Tibial artery (tissue), 4 donors: ENCODE data around the gene ATAD3A.
"Not testable (repeated sequence)": the region's sequence is repeated elsewhere in the genome, so short reads cannot be mapped to it uniquely, and the experiment has no call there.

Experiments
- DNase-seq, 2 donors: peaks; one replicate each; pipeline ENCODE4 v3.0.0-alpha.2; 2019
- H3K27ac ChIP-seq, 2 donors: fragments of 200-600 bp; sonication (generic) in 1 of 2; 1 replicate in 1 of 2; 2 replicates in 1 of 2; pipeline ENCODE4 v1.5.1; 2018 to 2019; ENCODE audit warnings: mild to moderate bottlenecking in 1 of 2
- H3K27me3 ChIP-seq, 2 donors: fragments of 200-600 bp; sonication (generic) in 1 of 2; one replicate each; pipeline versions ENCODE4 v1.5.1 to v1.6.0; 2016 to 2019
- H3K36me3 ChIP-seq, 3 donors: fragments of 200-600 bp; sonication (generic) in 2 of 3; one replicate each; pipeline ENCODE4 v1.5.1; 2016 to 2019; ENCODE audit warnings: mild to moderate bottlenecking in 2 of 3
- H3K4me1 ChIP-seq, 4 donors: fragments of 200-600 bp; sonication (generic) in 2 of 4; 1 replicate in 3 of 4; 2 replicates in 1 of 4; pipeline ENCODE4 v1.5.1; 2016 to 2019
- H3K4me3 ChIP-seq, 2 donors: fragments of 200-600 bp; sonication (generic) in 1 of 2; 1 replicate in 1 of 2; 2 replicates in 1 of 2; pipeline ENCODE4 v1.5.1; 2018 to 2019; ENCODE audit warnings: mild to moderate bottlenecking in 2 of 2
- H3K9me3 ChIP-seq, 3 donors: fragments of 200-600 bp; sonication (generic) in 1 of 3; one replicate each; pipeline ENCODE4 v1.5.1; 2016 to 2019
- intact Hi-C: fragments of 100-400 bp; cut with DNase I; formaldehyde crosslinking; loops from one replicate; pipeline ENCODE4 v1.15.0; 2023; ENCODE audit warnings: low total_unique reads
- TF ChIP-seq, protein P1 (sequence below), 2 experiments: fragments of 200-600 bp in 1 of 2; fragments of 450-650 bp in 1 of 2; IDR thresholded peaks; one replicate each; pipeline ENCODE4 v1.5.1; 2017 to 2019; ENCODE audit warnings: antibody characterized with exemption in 2 of 2, mild to moderate bottlenecking in 1 of 2, moderate library complexity in 1 of 2

The ATAD3A gene

DNA sequence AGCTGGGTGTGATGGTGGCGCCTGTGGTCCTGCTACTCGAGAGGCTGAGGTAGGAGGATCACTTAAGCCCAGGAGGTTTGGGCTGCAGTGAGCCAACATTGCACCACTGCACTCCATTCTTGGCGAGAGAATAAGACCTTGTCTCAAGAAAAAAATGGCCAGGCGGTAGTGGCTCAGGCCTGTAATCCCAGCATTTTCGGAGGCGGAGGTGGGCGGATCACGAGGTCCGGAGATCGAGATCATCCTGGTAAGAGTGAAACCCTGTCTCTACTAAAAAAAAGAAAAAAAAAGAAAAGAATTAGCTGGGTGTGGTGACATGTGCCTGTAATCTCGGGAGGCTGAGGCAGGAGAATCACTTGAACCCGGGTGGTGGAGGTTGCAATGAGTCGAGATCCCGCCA lies 29.1 kb upstream of the ATAD3A start:
- Histone ChIP-seq H3K4me1 (no peaks in the 10 kb centered on the region), H3K4me3 (no peak overlapping the region), H3K27me3 (no peaks in the 10 kb centered on the region), H3K9me3 (no peaks in the 10 kb centered on the region), H3K27ac (no peak overlapping the region), H3K36me3 (peaks cover 42 to 85% (median 75%) of the 10 kb centered on the region in 3 donors)
- DNase-seq: no peak
- intact Hi-C loops: no loop called here
- TF ChIP-seq, protein P1, sequence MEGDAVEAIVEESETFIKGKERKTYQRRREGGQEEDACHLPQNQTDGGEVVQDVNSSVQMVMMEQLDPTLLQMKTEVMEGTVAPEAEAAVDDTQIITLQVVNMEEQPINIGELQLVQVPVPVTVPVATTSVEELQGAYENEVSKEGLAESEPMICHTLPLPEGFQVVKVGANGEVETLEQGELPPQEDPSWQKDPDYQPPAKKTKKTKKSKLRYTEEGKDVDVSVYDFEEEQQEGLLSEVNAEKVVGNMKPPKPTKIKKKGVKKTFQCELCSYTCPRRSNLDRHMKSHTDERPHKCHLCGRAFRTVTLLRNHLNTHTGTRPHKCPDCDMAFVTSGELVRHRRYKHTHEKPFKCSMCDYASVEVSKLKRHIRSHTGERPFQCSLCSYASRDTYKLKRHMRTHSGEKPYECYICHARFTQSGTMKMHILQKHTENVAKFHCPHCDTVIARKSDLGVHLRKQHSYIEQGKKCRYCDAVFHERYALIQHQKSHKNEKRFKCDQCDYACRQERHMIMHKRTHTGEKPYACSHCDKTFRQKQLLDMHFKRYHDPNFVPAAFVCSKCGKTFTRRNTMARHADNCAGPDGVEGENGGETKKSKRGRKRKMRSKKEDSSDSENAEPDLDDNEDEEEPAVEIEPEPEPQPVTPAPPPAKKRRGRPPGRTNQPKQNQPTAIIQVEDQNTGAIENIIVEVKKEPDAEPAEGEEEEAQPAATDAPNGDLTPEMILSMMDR (IDR thresholded peaks at IDR 0.05): no peak

DNA sequence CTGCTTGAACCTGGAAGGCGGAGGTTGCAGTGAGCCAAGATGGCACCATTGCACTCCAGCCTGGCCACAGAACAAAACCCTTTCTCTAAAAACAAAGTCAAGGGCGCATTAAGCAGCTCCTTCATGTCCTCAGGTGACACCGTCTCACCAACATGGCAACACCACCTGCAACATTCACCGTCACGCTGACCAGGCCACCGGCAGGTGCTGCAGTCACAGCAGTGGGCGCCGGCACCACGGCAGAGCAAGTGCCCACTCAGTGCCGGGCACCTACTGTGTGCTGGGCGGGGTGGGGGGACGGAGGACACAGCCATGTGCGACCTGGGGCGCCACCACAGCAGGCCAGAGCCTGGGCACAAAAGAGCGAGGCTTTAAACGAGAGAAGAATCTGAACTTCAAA lies 28.2 kb upstream of the ATAD3A start:
- H3K36me3 ChIP-seq: peaks cover 42 to 87% (median 78%) of the 10 kb centered on the region in 3 donors
- TF ChIP-seq, protein P1 (IDR thresholded peaks at IDR 0.05): no peak
- no peaks in the 10 kb centered on the region for H3K27me3 ChIP-seq
- no peak for DNase-seq
- H3K9me3 ChIP-seq: no peaks in the 10 kb centered on the region
- no peaks in the 10 kb centered on the region for H3K4me1 ChIP-seq
- no peak overlapping the region for H3K27ac ChIP-seq
- no peak overlapping the region for H3K4me3 ChIP-seq
- intact Hi-C loops: no loop called here

DNA sequence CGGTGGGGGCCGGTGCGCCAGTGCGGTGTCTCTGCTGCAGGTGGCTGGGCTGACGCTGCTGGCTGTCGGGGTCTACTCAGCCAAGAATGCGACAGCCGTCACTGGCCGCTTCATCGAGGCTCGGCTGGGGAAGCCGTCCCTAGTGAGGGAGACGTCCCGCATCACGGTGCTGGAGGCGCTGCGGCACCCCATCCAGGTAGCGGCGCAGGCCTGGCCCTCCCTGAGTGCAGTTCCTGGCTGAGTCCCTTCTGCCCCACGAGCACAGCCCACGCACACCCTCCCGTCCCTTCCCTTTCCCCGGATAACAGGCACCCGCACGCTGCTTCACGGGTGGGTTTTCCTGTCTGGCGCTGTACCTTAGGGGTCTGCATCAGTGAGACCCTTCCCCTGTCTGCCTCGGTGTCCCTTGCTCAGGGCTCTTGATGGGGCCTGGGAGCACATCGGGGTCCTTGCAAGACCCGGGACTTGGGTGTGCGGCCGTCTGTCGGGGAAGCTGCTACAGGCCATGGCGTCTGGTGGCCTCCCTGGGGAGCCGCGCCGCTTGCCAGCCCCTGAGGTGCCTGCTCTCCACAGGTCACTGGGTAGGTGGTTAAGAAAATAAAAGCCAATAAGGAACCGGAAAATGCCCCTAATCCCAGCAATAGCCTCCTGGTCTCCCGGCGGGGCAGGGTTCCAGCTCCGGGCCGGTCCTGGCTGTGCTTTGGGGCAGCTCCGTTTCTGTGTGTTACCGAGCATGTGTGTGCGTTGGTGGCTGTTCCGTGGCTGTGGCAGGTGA lies 26.8 kb upstream of the ATAD3A start:
- peaks cover 40 to 90% (median 79%) of the 10 kb centered on the region in 3 donors for H3K36me3 ChIP-seq
- DNase-seq, H3K27me3 ChIP-seq, H3K27ac ChIP-seq, H3K4me3 ChIP-seq, H3K4me1 ChIP-seq, intact Hi-C loops, H3K9me3 ChIP-seq: not testable (repeated sequence)

DNA sequence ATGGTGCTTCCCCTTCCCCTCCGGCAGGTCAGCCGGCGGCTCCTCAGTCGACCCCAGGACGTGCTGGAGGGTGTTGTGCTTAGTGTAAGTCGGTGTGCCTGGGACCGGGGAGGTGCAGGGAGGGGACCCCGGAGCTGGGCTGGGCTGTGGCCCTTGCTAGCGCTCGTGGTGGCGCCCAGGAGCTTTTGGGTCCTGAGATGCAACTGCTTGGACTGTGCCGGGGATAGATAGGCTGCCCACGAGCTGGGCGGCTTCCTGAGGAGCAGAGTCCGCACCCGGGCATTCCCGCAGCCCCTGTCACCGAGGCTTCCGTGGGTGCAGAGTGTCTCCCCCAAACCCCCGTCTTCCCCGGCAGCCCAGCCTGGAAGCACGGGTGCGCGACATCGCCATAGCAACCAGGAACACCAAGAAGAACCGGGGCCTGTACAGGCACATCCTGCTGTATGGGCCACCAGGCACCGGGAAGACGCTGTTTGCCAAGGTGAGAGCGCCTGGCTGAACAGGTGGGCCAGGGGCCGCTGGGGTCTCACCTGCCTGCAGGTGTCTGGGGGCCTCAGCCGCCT lies 26.1 kb upstream of the ATAD3A start:
- H3K27me3 ChIP-seq, DNase-seq, H3K4me3 ChIP-seq, H3K4me1 ChIP-seq, H3K27ac ChIP-seq, H3K9me3 ChIP-seq, intact Hi-C loops: not testable (repeated sequence)
- peaks cover 41 to 93% (median 79%) of the 10 kb centered on the region in 3 donors for H3K36me3 ChIP-seq

DNA sequence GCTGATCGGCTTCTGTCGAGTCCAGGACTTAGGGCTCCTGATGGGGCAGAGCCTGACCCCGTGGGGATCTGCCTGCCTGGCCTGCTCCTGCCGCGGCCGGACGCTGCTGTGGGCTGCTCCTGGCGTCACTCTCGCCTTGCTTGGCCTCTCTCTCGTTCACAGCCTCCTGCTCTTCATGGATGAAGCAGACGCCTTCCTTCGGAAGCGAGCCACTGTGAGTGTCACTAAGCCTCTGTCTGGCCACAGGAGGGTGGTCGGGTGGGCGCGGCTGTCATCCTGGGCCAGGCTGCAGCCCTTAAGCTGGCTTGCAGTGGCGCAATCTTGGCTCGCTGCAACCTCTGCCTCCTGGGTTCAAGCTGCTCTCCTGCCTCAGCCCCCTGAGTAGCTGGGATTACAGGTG lies 24.3 kb upstream of the ATAD3A start:
- peaks cover 48 to 100% (median 92%) of the 10 kb centered on the region in 3 donors for H3K36me3 ChIP-seq
- H3K4me1 ChIP-seq: no peaks in the 10 kb centered on the region
- intact Hi-C loops: no loop called here
- H3K4me3 ChIP-seq: no peak overlapping the region
- peaks cover 0 to under 1% (median 0%) of the 10 kb centered on the region in 3 donors for H3K9me3 ChIP-seq
- no peaks in the 10 kb centered on the region for H3K27me3 ChIP-seq
- TF ChIP-seq, protein P1 (IDR thresholded peaks at IDR 0.05): no peak
- DNase-seq: no peak
- no peak overlapping the region for H3K27ac ChIP-seq

DNA sequence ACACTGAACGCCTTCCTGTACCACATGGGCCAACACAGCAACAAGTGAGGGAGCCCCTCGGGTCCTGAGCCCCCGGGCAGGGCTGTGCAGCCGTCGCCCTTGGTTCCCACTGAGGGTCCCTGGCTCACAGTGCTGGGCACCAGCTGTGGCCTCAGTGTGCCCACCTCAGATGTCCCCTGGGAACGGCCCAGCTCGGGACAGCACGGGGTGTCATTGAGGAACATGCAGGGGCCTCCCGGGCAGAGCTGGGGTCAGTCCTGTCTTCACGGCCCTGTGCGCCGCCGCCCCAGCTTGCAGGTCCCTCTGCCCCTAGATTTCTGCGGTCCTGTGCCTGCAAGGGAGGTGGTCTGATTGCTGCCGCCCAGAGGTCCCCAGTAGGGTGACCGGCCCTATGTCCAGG lies 22.7 kb upstream of the ATAD3A start:
- DNase-seq: no peak
- no peak overlapping the region for H3K27ac ChIP-seq
- H3K9me3 ChIP-seq: peaks cover 0 to 11% (median 9%) of the 10 kb centered on the region in 3 donors
- TF ChIP-seq, protein P1 (IDR thresholded peaks at IDR 0.05): no peak
- H3K4me1 ChIP-seq: no peaks in the 10 kb centered on the region
- no peak overlapping the region for H3K4me3 ChIP-seq
- intact Hi-C loops: no loop called here
- H3K36me3 ChIP-seq: peaks cover 49 to 100% (median 92%) of the 10 kb centered on the region in 3 donors
- no peaks in the 10 kb centered on the region for H3K27me3 ChIP-seq
